ENCODE measurements around the gene MAD1L1.
"Not testable (repeated sequence)": the region's sequence is repeated elsewhere in the genome, so short reads cannot be mapped to it uniquely, and the experiment has no call there.

The MAD1L1 gene

GRCh38 chr7:2048006-2048405 is 184.7 kb downstream of the MAD1L1 start:
- DNase-seq (ENCODE audit: low spot score) = no peak

- no peak for DNase-seq (ENCODE audit: low spot score)
Observed at GRCh38 chr7:2046581-2047565, 185.9 kb downstream of the MAD1L1 start.

GRCh38 chr7:2045559-2046405 is 187.0 kb downstream of the MAD1L1 start:
- no peak for DNase-seq (ENCODE audit: low spot score)

DNA sequence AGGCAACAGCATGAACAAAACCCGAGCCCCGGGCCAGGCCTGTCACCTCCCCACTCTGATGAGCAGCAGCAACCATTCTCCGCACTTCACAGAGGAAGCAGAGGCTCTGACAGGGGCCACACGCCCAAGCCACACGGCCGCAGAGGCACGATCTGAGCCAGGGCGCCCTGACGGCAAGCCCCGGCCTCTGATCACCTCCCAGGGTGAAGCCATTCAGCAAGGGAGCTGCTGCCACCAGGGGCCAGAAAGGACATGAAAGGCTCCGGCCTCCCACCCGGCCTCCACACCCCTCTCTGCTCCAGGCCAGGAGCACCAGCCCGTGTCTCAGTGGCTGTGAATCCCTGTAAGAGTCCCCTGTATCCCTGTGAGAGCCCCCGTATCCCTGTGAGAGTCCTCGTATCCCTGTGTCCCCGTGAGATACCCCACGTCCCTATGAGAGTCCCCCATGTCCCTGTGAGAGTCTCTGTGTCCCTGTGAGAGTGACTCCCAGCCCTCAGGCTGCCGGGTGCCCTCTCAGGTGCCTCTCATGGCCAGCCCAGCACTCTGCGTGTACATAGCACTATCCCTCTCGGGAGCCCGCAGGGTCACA is 187.8 kb downstream of the MAD1L1 start:
- DNase-seq (ENCODE audit: low spot score) = no peak

DNA sequence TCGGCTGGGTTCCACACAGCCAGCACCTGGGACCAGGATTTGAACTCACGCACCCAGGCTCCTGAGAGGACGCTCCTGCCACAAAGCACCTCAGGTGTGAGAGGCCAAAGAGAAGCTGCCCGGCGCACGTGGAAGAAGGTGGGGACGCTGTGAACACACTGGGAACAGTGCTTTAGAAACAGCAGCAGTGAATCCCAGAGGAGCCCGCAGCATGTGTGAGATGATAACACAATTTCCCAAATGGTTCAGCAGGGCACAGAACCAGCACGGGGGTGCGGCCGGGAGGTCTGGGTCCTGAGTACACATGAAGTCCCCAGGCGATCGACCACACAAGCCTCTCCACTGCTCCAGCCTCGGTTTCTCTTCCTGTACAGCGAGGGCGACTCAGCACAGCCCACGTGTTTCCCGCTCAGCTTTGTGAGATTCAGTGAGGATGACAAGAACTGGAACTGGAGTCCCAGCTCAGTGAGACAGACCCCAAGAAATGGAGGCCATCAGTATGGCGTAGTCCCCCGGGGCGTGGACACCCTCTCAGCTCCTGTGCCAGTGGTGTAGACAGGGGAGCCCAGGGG is 188.3 kb downstream of the MAD1L1 start:
- DNase-seq (ENCODE audit: low spot score) = no peak

GRCh38 chr7:2043316-2044039 is 189.3 kb downstream of the MAD1L1 start:
- no peak for DNase-seq (ENCODE audit: low spot score)

- DNase-seq (ENCODE audit: low spot score) = no peak
Observed at GRCh38 chr7:2042650-2043049, 190.1 kb downstream of the MAD1L1 start.

- DNase-seq (ENCODE audit: low spot score) = no peak
Observed at GRCh38 chr7:2041496-2042367, 191.0 kb downstream of the MAD1L1 start.

DNA sequence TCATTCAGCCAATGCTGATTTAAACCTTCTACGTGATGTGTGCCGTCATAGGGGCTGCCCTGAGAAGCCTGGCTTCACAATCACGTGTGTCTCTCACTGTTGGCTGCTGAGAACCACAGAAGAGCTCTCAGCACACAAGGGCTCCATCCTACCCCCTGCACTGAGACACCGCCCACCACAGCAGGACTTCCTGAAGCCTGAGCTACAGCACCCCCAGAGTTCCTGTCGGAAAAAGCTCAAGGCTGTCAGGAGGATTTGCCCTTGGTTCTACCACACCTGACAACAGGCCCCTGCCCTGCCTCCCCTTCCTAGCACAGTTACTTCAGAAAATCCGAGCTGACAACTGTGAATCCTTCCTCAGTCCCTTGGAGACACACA is 191.9 kb downstream of the MAD1L1 start:
- no peak for DNase-seq (ENCODE audit: low spot score)

GRCh38 chr7:2040201-2040892 is 192.4 kb downstream of the MAD1L1 start:
- no peak for DNase-seq (ENCODE audit: low spot score)

- no peak for DNase-seq (ENCODE audit: low spot score)
Observed at GRCh38 chr7:2038931-2039728, 193.6 kb downstream of the MAD1L1 start.

DNA sequence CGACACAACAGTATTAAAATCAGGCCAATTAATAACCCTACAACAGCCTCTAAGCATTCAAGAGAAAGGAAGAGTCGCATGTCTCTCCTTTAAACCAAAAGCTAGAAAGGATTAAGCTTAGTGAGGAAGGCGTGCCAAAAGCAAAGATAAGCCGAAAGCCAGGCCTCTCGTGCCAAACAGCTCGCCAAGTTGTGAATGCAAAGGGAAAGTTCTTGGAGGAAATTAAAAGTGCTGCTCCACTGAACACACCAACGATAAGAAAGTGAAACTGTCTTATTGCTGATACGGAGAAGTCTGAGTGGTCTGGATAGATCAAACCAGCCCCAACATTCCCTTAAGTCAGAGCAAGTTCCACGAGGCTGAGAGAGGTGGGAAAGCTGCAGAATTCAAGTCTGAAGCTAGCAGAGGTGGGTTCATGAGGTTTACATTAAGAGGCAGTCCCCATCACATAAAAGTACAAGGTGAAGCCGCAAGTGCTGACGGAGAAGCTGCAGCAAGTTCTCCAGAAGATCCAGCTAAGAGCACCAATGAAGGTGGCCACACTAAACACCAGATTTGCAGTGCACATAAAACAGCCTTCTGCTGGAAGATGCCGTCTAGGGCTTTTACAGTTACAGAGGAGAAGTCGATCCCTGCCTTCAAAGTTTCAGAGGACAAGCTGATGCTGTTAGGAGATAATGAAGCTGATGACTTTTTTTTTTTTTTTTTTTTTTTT is 194.8 kb downstream of the MAD1L1 start:
- no peak for DNase-seq (ENCODE audit: low spot score)

DNA sequence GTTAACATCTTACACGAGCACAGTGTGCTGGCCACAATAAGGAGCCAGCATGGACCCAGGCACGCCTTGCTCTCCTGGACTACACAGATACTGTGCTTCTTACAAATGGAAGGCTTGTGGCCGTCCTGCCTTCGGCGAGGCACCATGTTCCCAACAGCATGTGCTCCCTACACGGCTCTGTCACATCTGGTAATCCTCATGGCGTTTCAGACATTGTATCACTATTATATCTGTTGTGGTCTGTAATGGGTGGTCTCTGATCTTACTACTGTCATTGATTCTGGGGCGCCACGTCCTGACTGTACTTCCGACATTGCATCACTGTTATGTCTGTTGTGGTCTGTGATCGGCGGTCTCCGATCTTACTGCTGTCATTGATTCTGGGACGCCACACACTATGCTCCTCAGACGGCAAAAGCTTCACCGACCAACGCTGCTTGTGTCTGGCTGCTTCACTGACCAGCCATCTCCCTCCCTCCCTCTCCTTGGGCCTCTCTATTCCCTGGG is 195.4 kb downstream of the MAD1L1 start:
- DNase-seq (ENCODE audit: low spot score) = no peak

DNA sequence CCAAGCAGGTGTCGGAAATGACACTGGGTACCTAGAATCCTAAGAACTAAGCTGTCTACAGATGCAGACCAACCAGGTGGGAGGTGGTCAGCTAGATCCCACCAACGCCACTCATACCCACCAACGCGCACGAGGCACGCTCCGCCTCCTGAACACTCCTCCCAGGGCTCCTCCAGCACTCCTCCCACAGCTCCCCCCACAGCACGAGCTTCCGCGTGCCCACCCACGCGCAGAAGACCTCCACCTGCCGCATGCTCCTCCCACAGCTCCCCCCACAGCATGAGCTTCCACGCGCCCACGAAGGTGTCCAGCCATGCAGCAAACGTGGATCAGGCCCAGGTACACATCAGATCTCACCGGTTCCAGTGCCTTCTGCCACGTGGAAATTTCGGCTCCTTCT is 196.0 kb downstream of the MAD1L1 start:
- no peak for DNase-seq (ENCODE audit: low spot score)

GRCh38 chr7:2036201-2036600 is 196.5 kb downstream of the MAD1L1 start:
- not testable (repeated sequence) for DNase-seq (ENCODE audit: low spot score)

- no peak for DNase-seq (ENCODE audit: low spot score)
Observed at GRCh38 chr7:2034291-2035201, 198.2 kb downstream of the MAD1L1 start.
